Caco-2 (cell line): Measurements from ENCODE around the gene CCDC158. TPM values are rescaled to one million over a fixed set of nuclear protein-coding genes. Genes with fewer than 3 reads are reported as not detected.

Experiments used
- BruUV-seq: library from RNA; stranded (reverse); fragments of 400-500 nt; replicated peaks from 2 replicates; lab custom pipeline; 2021; lab: Mats Ljungman, UMichigan
- CTCF ChIA-PET: fragments of 300-600 bp; sonication (Branson Sonifier 250); formaldehyde crosslinking; loops from one replicate; lab custom pipeline; 2022; ENCODE audit warnings: antibody characterized with exemption; lab: Charles Lee
- POLR2A ChIA-PET: fragments of 300-600 bp; sonication (Branson Sonifier 250); formaldehyde crosslinking; loops from one replicate; lab custom pipeline; 2022; ENCODE audit warnings: antibody characterized with exemption; lab: Charles Lee
- DNase-seq, 2 experiments: peaks; one replicate each; pipeline versions ENCODE4 v3.0.0 to v3.0.0-alpha.2; 2020 to 2022
- H3K27me3 ChIP-seq: replicated peaks from 2 replicates; pipeline ENCODE4 v1.6.0; 2011; ENCODE audit warnings: low read length; ENCODE audit not compliant: control insufficient read depth, insufficient read depth
- H3K36me3 ChIP-seq: 2 replicates; pipeline ENCODE4 v1.5.1; 2011; ENCODE audit warnings: low read length; ENCODE audit not compliant: control insufficient read depth, insufficient read depth
- H3K4me1 ChIP-seq: fragments of 250-450 bp; sonication (Bioruptor Pico); 2 replicates; pipeline ENCODE4 v1.5.1; 2020; ENCODE audit warnings: mild to moderate bottlenecking
- H3K4me3 ChIP-seq: 2 replicates; pipeline ENCODE4 v1.5.1; 2011; ENCODE audit warnings: low read depth, mild to moderate bottlenecking, control low read depth, low read length
- H3K9me3 ChIP-seq: fragments of 250-450 bp; sonication (Bioruptor Pico); 2 replicates; pipeline ENCODE4 v1.5.1; 2020; ENCODE audit warnings: mild to moderate bottlenecking, moderate library complexity
- H3K27ac Mint-ChIP-seq: one replicate; pipeline ENCODE4 v1.8.0; 2022; ENCODE audit warnings: mixed read lengths; ENCODE audit not compliant: unreplicated experiment
- H3K27me3 Mint-ChIP-seq: one replicate; pipeline ENCODE4 v1.8.0; 2022; ENCODE audit warnings: mixed read lengths; ENCODE audit not compliant: insufficient read depth, unreplicated experiment
- H3K36me3 Mint-ChIP-seq: one replicate; pipeline ENCODE4 v1.8.0; 2022; ENCODE audit warnings: mild to moderate bottlenecking, mixed read lengths; ENCODE audit not compliant: insufficient read depth, unreplicated experiment
- H3K4me1 Mint-ChIP-seq: one replicate; pipeline ENCODE4 v1.8.0; 2022; ENCODE audit warnings: low read depth, mixed read lengths; ENCODE audit not compliant: unreplicated experiment
- H3K4me3 Mint-ChIP-seq: one replicate; pipeline ENCODE4 v1.8.0; 2022; ENCODE audit warnings: mild to moderate bottlenecking, moderate library complexity, mixed read lengths; ENCODE audit not compliant: unreplicated experiment
- H3K9me3 Mint-ChIP-seq: one replicate; pipeline ENCODE4 v1.8.0; 2022; ENCODE audit warnings: mixed read lengths; ENCODE audit not compliant: unreplicated experiment
- CTCF ChIP-seq, 2 experiments: fragments of 200-600 bp in 1 of 2; IDR thresholded peaks; 1 replicate in 1 of 2; 2 replicates in 1 of 2; pipeline versions ENCODE4 v1.5.1 to v1.8.0; 2011 to 2022; ENCODE audit warnings: antibody characterized with exemption in 1 of 2, control low read depth in 1 of 2, inconsistent platforms in 1 of 2, low read depth in 1 of 2, low read length in 1 of 2, mild to moderate bottlenecking in 1 of 2, moderate library complexity in 1 of 2; ENCODE audit not compliant: insufficient read depth in 1 of 2, severe bottlenecking in 1 of 2, unreplicated experiment in 1 of 2
- intact Hi-C: fragments of 100-400 bp; cut with micrococcal nuclease; formaldehyde crosslinking; loops from one replicate; pipeline ENCODE4 v1.10.0; 2022; ENCODE audit not compliant: unreplicated experiment
- total RNA-seq: library from RNA; stranded (reverse); gene quantifications from 2 replicates; pipeline ENCODE4 v1.2.3, GENCODE V29; 2022

The CCDC158 gene
- total RNA-seq, 1 experiment from 2014 or later = 0.39 TPM

- no peaks in the 10 kb centered on the region for H3K27me3 Mint-ChIP-seq
- POLR2A ChIA-PET = no interaction called here
- no peaks in the 10 kb centered on the region for H3K36me3 Mint-ChIP-seq
- H3K4me3 Mint-ChIP-seq = no peak overlapping the region
- no peak for TF ChIP-seq CTCF (IDR thresholded peaks at IDR 0.05; ENCODE audit: insufficient read depth in 1 of 2, low read depth in 1 of 2, low read length in 1 of 2, severe bottlenecking in 1 of 2, unreplicated experiment in 1 of 2)
- no peak overlapping the region for H3K27ac Mint-ChIP-seq
- no peaks in the 10 kb centered on the region for H3K27me3 ChIP-seq
- no peak for DNase-seq
- CTCF ChIA-PET = no interaction called here
- H3K36me3 ChIP-seq = no peaks in the 10 kb centered on the region
- no peak overlapping the region for H3K4me3 ChIP-seq
- H3K4me1 Mint-ChIP-seq = no peaks in the 10 kb centered on the region
- intact Hi-C loops = no loop called here
- no peaks in the 10 kb centered on the region for H3K9me3 ChIP-seq
- BruUV-seq = no TSS peak
- no peaks in the 10 kb centered on the region for H3K4me1 ChIP-seq
- no peaks in the 10 kb centered on the region for H3K9me3 Mint-ChIP-seq
Measured at GRCh38 chr4:76366737-76367136, 54.2 kb downstream of the CCDC158 start.

DNA sequence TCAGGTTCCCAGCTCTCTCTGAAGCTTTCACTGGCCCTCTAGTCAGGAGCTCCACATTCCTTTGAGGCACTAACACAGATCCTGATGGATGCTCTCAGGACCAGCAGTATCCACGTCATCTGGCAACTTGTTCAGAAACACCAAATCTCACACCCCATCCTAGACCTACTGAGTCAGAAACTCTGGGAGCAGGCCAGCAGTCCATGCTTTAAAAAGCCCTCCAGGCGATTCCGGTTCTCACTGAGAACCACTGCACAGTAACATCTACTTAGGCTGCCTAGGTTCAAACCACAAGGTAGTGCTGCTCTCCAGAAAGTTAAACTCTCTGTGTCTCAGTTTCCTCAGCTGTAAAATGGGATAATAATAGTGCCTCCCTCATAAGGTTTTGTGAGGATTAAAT is 55.3 kb downstream of the CCDC158 start:
- ChIA-PET POLR2A (no interaction called here), CTCF (no interaction called here)
- no peaks in the 10 kb centered on the region for H3K36me3 ChIP-seq
- H3K4me3 ChIP-seq = no peak overlapping the region
- H3K36me3 Mint-ChIP-seq = no peaks in the 10 kb centered on the region
- BruUV-seq = no TSS peak
- H3K4me1 ChIP-seq = no peaks in the 10 kb centered on the region
- no peaks in the 10 kb centered on the region for H3K4me1 Mint-ChIP-seq
- no peak for DNase-seq
- H3K27me3 ChIP-seq = no peaks in the 10 kb centered on the region
- H3K9me3 ChIP-seq = no peaks in the 10 kb centered on the region
- no peak for TF ChIP-seq CTCF (IDR thresholded peaks at IDR 0.05; ENCODE audit: insufficient read depth in 1 of 2, low read depth in 1 of 2, low read length in 1 of 2, severe bottlenecking in 1 of 2, unreplicated experiment in 1 of 2)
- peaks cover 8% of the 10 kb centered on the region for H3K9me3 Mint-ChIP-seq
- intact Hi-C loops = no loop called here
- no peak overlapping the region for H3K4me3 Mint-ChIP-seq
- no peaks in the 10 kb centered on the region for H3K27me3 Mint-ChIP-seq
- no peak overlapping the region for H3K27ac Mint-ChIP-seq

DNA sequence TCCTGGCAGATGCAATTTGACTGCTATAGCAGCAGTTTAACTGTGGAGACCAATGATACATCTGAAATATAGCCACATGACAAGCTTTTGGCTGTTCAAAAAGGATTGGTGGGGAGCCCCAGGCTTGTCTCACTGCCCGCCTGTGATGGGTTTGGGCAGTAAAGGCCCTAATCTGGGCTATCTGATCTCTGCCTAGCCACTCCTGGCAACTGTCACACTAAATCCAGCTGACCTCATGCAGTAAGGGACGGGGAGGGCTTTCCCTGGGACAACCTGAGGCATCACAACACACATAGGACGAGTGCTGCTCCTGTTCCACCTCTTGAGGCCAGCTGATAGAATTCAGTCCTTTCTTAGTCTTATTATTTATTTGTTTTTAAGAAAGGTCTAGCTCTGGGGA is 56.2 kb downstream of the CCDC158 start:
- intact Hi-C loops = no loop called here
- no peak overlapping the region for H3K27ac Mint-ChIP-seq

More for the DNA sequence above, 56.2 kb downstream of the CCDC158 start:
- Mint-ChIP-seq H3K36me3 (no peaks in the 10 kb centered on the region), H3K4me3 (no peak overlapping the region), H3K9me3 (peaks cover 9% of the 10 kb centered on the region), H3K27me3 (no peaks in the 10 kb centered on the region), H3K4me1 (no peaks in the 10 kb centered on the region)
- Histone ChIP-seq H3K27me3 (no peaks in the 10 kb centered on the region), H3K4me1 (no peaks in the 10 kb centered on the region), H3K9me3 (peaks cover 6% of the 10 kb centered on the region; the same call in 1 of the 2 replicates), H3K4me3 (no peak overlapping the region), H3K36me3 (no peaks in the 10 kb centered on the region)
- no peak for TF ChIP-seq CTCF (IDR thresholded peaks at IDR 0.05; ENCODE audit: insufficient read depth in 1 of 2, low read depth in 1 of 2, low read length in 1 of 2, severe bottlenecking in 1 of 2, unreplicated experiment in 1 of 2)
- BruUV-seq = no TSS peak
- ChIA-PET CTCF (no interaction called here), POLR2A (no interaction called here)
- no peak for DNase-seq
